CD4-positive, alpha-beta T cell treated with Interleukin-4 for 4 hours (primary cell): ENCODE measurements around the gene SORBS2.

Experiments used
- DNase-seq: peaks from one replicate; pipeline ENCODE4 v3.0.0-alpha.2; 2020

The SORBS2 gene

GRCh38 chr4:185771711-185772390 is 40.1 kb downstream of the SORBS2 start:
- DNase-seq, result no peak

GRCh38 chr4:185767528-185767927 is 44.5 kb downstream of the SORBS2 start:
- no peak for DNase-seq

- no peak for DNase-seq
Measured at GRCh38 chr4:185764876-185765275, 47.1 kb downstream of the SORBS2 start.

GRCh38 chr4:185761352-185762235 is 50.4 kb downstream of the SORBS2 start:
- DNase-seq, result no peak

GRCh38 chr4:185758807-185759206 is 53.2 kb downstream of the SORBS2 start:
- no peak for DNase-seq

GRCh38 chr4:185755451-185755850 is 56.5 kb downstream of the SORBS2 start:
- no peak for DNase-seq

- DNase-seq, result no peak
Measured at GRCh38 chr4:185754961-185755360, 57.0 kb downstream of the SORBS2 start.

- DNase-seq, result no peak
Measured at GRCh38 chr4:185752872-185753271, 59.1 kb downstream of the SORBS2 start.

- no peak for DNase-seq
Measured at GRCh38 chr4:185749858-185750257, 62.1 kb downstream of the SORBS2 start.

- no peak for DNase-seq
Measured at GRCh38 chr4:185748901-185749390, 63.0 kb downstream of the SORBS2 start.

GRCh38 chr4:185745891-185746290 is 66.1 kb downstream of the SORBS2 start:
- no peak for DNase-seq

GRCh38 chr4:185744946-185745345 is 67.0 kb downstream of the SORBS2 start:
- no peak for DNase-seq

- no peak for DNase-seq
Measured at GRCh38 chr4:185744488-185744862, 67.5 kb downstream of the SORBS2 start.

GRCh38 chr4:185743722-185744487 is 68.1 kb downstream of the SORBS2 start:
- no peak for DNase-seq

- no peak for DNase-seq
Measured at GRCh38 chr4:185742766-185743165, 69.2 kb downstream of the SORBS2 start.

GRCh38 chr4:185741795-185742194 is 70.2 kb downstream of the SORBS2 start:
- no peak for DNase-seq

- no peak for DNase-seq
Measured at GRCh38 chr4:185740471-185740873, 71.5 kb downstream of the SORBS2 start.

GRCh38 chr4:185738820-185739219 is 73.2 kb downstream of the SORBS2 start:
- DNase-seq, result no peak

- no peak for DNase-seq
Measured at GRCh38 chr4:185738038-185738552, 73.9 kb downstream of the SORBS2 start.

- DNase-seq, result no peak
Measured at GRCh38 chr4:185737489-185738037, 74.4 kb downstream of the SORBS2 start.

- DNase-seq, result no peak
Measured at GRCh38 chr4:185736882-185737281, 75.1 kb downstream of the SORBS2 start.

GRCh38 chr4:185735866-185736400 is 76.1 kb downstream of the SORBS2 start:
- DNase-seq, result no peak

- no peak for DNase-seq
Measured at GRCh38 chr4:185734930-185735329, 77.1 kb downstream of the SORBS2 start.
